ENCODE data around the gene PYY.
"Not testable (repeated sequence)": the region's sequence is repeated elsewhere in the genome, so short reads cannot be mapped to it uniquely, and the experiment has no call there.

The PYY gene

DNA sequence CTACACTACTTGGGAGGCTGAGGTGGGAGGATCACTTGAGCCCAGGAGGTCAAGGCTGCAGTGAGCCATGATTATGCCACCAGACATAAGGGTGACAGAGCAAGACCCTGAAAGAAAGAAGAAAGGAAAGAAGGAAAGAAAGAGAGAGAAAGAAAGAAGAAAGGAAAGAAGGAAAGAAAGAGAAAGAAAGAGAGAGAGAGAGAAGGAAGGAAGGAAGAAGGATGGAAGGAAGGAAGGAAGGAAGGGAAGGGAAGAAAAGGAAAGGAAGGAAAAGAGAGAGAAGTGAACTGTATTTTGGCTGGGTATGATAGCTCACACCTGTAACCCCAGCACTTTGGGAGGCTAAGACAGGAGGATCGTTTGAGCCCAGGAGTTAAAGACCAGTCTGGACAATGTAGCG, 24.3 kb upstream of the PYY start:
- DNase-seq = no peak

DNA sequence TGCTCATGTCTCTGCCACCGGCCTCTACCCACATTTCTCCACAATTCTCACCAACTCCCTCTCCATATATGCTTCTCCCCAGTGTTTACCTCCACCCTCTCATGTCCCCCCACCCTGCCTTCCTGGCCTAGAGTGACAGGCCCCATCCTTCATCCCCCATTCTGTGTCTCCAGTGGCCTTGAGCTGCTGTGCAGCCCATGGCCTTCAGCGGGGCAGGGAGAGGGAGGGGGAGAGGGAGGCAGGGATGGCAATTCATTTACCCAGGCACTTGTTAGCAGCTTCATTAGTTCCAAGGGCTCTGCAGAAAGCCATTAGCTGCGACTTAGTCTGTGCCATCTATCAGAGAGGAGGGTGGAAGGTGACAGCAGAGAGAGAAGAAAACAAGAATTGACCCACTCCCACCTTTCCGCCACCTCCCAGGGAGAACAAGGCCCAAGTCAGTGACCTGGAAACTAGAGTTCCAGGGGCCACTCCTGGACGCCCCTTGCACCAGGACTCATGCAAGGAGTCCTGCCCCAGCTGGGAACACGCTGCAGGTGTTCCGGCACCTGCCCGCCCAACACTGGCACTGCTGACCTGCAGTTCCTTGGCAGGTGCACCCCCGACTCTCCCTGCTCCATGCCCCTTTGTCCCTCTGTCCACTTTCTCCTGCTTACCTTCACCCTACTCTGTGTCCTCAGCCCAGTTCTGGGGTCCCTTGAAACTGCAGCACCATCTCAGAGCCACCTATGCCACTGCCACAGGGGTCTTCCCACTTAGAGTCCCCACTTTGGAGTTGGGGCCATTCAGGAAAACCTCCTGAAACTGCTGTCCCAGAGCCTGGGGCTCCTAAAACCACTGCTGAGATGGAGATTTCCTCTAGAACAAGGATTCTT, 23.5 kb upstream of the PYY start:
- no peak for DNase-seq

DNA sequence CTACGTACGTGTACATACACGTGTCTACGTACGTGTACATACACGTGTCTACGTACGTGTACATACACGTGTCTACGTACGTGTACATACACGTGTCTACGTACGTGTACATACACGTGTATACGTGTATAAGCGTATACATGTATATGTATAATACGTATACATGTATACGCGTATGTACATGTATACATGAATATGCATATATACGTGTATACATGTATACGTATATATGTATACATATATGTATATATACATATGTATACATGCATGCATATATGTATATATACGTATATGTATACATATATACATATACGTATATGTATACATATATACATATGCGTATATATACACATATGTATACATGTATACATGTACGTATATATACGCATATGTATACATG, 22.2 kb upstream of the PYY start:
- no peak for DNase-seq

DNA sequence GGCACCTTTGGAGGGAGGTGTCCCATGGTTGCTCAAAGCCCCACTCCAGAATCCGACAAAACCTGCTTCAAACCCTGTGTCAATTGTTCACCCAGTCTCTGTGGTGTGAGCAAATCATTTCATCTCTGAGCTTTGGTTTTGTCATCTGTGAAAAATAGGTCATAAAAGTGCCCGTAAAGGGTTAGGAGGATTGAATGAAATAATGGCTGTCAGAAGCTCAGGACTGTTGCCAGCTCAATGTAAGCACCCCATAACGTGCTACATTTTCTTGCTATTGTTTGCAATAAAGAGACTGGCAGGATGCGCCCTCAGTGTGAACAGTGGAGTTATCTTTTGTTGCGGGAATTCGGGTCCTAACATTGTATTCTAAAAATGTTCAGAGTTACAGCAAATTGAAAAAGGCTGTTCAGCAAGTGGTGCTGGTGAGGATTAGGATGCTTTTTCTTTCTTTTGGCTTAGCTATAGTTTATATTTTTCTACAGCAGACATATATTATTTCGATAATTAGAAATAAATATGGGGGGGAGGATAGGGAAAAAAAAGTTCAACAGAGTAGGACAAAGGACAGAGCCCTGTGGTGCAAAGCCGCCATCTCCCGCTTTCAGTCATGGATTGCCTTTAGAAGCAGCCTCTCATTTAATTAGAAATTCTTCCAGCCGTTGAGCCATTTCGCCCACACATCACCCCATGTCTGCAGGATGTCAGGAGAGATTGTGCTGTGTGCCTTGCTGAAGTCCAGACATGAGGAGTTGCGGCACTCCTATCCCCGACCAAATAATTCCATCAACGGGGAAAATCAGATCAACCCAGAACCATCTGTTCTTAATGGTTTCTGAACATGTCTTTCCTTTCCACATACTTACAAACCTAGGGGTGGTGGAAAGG, 20.9 kb upstream of the PYY start:
- DNase-seq = no peak

DNA sequence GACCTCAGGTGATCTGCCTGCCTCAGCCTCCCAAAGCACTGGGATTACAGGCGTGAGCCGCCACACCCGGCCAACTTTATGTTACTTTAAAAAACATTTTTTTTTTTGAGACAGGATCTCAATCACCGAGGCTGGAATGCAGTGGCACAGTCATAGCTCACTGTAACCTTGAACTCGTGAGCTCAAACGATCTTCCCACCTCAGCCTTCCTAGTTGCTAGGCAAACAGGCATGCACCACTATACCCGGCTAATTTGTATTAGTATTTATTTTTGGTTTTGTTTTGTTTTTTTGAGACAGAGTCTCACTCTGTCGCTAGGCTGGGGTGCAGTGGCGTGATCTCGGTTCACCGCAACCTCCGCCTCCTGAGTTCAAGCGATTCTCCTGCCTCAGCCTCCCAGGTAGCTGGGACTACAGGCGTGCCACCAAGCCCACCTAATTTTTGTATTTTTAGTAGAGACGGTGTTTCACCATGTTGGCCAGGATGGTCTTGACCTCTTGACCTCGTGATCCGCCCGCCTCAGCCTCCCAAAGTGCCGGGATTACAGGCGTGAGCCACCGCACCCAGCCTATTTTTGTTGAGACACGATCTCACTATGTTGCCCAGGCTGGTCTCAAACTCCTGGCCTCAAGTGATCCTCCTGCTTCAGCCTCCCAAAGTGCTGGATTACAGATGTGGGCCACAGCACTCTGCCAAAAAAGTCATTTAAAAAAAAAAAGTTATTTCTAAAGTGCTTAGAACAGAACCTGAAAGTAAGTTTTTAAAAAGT, 18.9 kb upstream of the PYY start:
- not testable (repeated sequence) for DNase-seq

DNA sequence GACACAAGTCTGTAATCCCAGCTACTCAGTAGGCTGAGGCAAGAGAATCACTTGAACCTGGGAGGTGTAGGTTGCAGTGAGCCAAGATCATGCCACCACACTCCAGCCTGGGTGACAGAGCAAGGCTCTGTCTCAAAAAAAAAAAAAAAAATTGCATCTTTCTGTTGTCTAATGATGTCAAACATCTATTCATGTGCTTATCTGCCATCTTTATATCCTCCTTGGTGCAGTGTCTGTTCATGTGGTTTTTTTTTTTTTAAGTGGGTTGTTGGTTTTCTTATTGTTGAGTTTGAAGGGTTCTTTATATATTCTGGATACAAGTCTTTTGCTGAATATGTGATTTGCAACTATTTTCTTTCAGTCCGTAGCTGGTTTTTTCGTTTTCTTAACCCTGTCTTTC, 17.7 kb upstream of the PYY start:
- not testable (repeated sequence) for DNase-seq

DNA sequence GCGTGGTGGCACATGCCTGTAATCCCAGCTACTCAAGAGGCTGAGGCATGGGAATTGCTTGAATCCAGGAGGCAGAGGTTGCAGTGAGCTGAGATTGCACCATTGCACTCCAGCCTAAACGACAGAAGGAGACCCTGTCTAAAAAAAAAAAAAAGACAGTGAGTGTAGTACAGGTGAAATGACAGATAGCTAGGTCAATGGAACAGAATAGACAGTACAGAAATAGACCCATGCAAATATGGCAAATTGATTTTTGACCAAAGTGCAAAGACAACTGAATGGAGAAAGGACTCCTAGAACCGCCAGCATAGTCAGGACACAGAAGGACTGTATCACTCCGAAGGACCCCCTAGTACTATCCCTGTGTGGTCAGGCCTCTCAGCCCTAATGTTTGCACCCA, 16.6 kb upstream of the PYY start:
- DNase-seq = no peak

DNA sequence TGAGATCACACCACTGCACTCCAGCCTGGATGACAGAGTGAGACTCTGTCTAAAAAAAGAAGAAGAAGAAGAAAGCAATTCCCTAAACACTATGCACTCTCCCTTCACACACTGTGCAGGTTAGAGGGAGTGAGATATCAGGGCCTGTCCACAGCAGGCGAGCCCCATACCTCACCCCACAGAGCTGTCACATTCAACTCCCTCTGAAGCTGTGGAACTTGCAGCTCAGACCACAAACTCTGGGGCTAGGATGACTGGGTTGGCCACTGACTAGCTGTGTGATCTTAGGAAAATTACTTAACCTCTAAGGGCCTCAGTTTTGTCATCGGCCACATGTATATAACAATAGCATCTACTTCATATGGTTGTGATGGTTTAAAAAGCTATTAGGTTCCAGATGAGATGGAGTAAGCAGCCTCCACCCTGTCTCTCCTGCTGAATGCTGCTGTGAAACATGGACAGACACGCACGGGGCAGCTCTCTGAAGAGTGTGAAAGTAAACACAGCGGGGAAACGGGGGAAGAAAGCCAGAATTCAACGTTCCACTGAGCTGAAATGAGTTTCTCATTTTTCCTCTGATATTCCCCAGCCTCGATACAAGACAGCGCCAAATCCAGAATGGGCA, 13.6 kb upstream of the PYY start:
- DNase-seq = no peak

DNA sequence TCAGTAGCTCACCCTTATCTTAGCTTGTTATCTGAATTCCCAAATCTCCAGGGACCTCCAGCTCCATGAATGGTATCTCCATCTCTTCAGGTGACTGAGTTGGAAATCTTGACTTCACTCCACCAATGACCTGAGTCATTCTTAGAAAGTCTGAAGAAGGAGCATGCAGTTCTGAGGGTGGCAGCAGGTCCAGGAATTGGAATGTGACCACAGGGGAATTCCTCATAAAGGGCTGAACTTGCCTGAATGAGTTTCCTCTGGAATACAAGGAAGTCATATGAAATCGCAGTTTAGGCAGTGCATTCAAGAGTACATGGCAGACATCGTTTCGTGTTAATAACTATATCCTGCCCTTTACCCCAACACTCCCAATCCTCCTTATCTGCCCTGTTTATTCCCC, 12.5 kb upstream of the PYY start:
- no peak for DNase-seq

DNA sequence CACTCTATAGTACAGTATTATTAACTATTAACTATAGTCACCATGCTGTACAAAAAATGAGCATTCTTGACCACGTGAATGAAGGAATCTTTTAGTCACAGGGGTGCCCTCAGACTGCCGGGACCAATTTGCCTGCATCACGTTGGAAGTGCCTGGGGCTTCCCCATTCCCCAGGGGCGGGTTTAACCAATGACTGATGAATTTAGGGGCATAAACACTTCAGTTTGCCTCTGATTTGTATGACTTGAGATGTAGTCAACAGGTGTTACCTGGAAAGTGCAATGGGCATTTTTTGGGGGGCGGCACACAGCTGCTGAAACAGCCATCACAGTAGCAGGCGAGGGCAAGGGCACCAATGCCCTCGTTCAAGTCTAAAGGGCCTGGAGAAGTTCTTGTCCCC, 8.7 kb upstream of the PYY start:
- no peak for DNase-seq

DNA sequence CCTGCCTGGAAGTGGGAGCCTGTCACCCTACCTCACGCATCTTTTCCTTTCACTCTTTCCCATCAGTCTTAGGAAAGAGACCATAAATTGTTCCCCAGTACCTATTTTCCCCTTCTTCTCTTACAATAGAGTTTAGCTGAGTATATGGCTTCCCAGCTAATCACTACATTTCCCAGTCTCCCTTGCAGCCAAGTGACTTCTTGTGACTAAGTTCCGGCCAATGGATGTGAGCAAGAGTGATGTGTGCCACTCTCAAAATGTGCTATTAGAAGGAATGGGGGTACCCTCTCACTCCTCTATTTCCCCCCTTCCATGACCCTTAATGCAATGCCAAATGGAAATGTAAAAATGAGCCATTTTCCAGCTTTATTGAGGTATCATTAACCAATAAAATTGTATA, 8.2 kb upstream of the PYY start:
- DNase-seq = no peak

DNA sequence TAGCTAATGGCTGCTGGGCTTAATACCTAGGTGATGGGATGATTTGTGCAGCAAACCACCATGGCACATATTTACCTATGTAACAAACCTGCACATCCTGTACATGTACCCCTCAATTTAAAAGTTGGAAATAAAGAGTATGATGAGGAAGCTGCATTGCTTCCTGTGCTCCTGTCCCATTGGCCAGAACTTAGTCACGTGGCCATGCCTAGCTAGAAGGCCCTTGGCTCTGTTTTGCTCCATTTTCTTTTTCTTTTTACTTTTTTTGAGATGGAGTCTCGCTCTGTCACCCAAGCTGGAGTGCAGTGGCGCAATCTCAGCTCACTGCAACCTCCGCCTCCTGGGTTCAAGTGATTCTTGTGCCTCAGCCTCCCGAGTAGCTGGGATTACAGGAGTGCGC, 7.6 kb upstream of the PYY start:
- not testable (repeated sequence) for DNase-seq

DNA sequence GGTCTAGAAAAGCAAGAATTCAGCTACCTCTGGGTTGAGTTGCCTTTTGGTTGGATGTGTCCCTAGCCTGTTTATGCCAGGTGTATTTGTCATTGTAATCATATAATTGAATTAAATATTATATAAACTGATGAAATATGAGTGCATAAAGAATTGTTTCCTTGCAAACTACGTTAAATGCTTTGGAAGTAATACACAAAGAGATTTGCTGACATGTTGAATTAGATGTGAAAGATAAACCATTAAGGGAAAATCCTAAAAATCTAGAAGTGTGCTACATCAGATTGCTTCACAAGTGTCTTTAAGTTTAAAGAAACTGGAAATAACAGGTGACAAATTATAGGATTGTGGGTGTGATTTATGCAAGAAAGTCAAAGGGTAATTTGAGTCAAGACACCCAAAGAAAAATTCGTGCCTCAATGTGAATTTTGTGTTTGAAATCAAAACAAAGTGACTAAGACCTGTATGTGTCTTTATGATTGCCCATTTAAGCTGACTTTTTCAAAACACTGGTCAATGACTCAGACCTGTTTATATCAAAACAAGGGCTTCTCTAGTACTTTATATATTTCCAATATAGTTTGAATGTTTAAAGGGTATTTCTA, 5.1 kb upstream of the PYY start:
- DNase-seq = no peak

DNA sequence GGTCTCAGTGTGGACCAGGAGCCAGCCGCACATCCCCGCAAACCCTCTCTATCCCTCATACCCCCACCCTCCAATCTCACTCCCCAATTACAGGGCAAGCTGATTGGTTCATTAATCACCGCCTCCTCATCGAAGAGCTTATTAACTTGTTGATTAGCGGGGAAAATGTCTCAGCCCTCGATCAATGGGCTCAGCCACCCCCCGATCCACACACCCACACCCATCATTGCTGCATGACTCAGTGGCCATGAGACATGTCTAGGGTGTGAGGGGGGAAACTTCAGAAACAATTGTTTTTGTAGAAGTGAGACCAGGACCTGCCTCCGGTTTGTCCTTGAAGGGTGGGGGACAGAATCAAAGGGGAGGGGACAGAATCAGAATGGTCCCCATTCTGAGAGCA, 2.5 kb upstream of the PYY start:
- no peak for DNase-seq

DNA sequence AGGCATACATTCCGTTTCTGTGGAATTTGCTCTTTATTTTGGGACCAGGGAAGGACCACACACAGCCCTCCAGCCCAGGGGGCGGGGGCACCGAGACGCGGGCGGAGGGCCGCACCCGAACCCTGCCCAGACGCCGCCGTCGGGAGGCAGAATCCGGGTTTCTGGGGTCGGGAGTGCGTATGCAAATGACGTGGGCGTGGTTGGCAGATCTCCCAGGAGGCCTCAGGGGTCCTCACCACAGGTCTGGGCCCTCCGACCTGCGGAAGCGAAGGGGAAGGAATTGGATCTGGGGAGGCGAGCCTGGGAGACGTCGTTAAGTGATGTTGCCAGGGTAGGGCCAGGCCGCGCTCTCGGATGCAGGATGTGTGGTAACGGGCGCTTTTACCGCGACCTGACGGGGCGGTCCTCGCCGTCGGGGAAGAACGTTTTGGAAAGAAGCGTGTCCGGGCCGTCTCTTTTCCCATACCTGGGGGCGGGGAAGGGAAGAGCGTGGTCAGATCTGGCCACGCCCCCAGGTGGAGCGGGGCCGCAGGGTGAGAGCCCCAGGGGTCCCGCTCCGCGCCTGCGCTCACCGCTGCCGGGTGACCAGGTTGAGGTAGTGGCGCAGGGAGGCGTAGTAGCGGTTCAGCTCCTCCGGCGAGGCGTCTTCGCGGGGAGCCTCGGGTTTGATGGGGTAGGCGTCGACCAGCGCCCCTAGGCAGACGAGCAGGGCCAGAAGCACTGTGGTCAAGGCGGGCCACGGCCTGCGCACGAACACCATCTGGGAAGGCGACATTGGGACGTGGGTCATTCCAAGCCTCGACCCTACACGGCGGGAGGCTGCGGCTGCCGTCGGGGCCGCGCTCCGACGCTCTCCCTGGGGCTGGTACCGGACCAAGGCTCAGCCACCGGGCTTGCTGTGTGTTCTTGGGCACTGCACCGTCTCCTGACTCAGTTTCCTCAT, 745 bp downstream of the PYY start:
- DNase-seq = no peak

DNA sequence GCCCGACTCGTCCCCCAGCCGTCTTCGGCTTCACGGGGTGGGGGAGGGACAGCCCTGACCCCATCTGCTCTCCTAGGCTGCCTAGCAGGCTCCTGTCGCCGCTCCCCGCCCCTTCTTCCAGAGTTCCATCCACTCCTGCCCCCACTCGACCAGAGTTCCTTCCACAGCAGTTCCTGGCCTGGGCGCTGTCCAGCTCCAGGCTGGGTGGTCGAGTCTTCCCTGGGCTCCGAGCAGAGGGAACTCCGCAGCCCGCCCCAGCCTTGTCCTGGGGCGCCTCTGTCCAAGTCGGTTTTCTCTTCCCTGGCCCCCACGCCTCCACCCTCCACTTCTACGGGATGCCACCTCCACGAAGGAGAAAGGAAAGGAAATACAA, 1.4 kb downstream of the PYY start:
- DNase-seq = no peak

DNA sequence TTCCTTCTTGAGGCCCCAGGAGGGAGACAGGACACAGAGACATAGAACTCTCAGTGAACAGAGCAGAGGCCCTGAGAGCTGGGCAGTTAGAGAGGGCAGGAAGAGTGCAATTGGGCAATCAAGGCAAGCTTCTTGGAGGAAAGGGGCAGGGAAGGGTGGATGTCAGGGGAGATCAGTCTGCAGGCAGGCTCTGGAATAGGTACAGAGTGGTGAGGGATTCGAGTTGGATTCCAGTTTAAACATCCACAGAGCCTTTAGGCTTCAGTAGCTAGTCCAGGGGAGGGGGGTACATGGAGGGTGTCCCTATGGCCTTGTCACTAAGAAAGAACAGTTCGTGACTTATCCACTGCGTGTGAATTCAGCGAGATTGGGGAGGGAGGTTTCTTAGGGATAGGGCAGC, 2.0 kb downstream of the PYY start:
- no peak for DNase-seq

DNA sequence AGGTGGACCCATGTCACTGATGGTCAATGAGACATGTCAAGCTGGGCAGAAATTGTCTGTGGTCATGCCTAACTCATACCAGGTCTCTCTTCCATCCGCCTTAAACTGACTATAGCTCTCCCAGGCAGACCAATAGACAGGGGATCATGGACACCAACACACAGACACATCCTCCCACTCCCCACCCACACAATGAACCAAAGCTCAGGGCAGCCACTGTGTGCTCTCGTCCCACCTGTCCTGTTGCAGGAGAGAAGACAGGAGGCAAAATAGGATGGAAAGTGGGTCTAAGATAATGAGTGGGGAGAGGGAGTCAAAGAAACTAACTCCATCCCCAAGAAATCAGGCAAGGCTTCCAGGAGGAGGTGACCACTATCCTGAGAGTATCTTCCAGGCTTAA, 3.2 kb downstream of the PYY start:
- no peak for DNase-seq

DNA sequence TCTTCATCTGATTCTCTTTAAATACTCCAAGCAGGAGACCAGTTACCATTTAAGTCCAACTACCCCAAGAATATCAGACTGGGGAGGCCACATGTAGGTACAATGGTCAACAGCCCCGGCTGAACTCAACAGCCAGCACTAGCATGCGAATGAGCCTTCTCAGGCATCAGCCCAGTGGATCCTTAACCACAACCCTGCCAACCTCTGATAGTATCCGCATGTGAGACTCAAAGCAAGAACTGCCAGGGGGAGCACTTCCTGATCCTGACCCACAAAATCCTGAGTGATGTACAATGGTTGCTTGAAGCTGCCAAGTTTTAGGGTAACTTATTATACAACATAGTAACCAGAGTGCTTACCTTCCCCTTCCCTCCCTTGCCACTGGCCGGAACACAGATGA, 4.0 kb downstream of the PYY start:
- no peak for DNase-seq

DNA sequence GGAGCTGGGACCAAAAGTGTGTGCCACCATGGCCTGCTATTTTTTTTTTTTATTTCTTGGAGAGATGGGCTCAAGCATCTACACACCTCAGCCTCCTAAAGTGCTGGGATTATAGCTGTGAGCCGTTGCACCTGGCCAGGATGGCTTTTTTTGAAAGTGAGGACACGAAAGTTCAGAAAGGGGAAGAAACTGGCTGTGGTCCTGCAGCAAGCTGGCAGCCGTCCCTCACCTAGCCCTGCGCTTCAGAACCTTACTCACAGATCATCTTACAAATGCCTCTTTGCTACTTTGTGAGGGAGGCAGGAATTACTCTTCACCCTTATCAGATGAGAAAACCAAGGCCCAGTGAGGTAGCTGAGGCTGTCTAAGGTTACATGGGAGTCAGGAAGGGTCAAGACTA, 7.0 kb downstream of the PYY start:
- DNase-seq = no peak

DNA sequence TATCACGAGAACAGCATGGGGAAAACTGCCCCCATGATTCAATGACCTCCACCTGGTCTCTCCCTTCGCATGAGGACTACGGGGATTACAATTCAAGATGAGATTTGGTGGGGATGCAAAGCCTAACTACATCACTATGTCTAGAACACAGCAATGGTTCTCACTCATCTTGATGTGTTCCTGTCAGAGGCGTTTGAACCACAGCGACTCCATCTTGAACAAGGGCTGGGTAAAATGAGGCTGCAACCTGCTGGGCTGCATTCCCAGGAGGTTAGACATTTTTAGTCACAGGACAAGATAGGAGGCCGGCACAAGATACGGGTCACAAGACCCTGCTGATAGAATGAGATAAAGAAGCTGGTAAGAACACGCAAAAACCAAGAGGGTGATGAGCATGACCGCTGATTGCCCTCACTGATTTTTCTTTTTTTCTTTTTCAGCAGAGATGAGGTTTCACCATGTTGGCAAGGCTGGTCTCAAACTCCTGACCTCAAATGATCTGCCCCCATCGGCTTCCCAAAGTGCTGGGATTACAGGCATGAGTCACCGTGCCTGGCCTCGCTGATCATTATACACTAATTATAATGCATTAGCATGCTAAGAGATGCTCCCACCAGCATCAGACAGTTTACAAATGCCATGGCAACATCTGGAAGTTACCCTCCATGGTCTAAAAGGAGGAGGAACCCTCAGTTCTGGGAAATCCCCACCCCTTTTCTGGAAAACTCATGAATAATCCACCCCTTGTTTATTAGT, 8.5 kb downstream of the PYY start:
- no peak for DNase-seq

Data from activated CD4-positive, alpha-beta T cell treated with anti-CD3 and anti-CD28 coated beads, Interleukin-2, amount 50 U/mL, for 48 hours (primary cell).